CD4-positive, alpha-beta T cell treated with Interleukin-15 for 4 hours (primary cell): ENCODE data around the gene MTHFD2L.
"Not testable (repeated sequence)": the region's sequence is repeated elsewhere in the genome, so short reads cannot be mapped to it uniquely, and the experiment has no call there.

ENCODE experiments used
- DNase-seq: peaks from one replicate; pipeline ENCODE4 v3.0.0-alpha.2; 2020; ENCODE audit warnings: low spot score

Gene MTHFD2L

GRCh38 chr4:74157561-74158465 is at the start of gene MTHFD2L:
Gene MTHFD2L, plus strand, starts transcription at chr4:74158118. Its CDS starts 21 bp downstream, at chr4:74158139.
- DNase-seq = peak; percentile 73

GRCh38 chr4:74108457-74109115 is 49.3 kb upstream of the MTHFD2L start:
- no peak for DNase-seq

- no peak for DNase-seq
These were observed 48.6 kb upstream of the MTHFD2L start for GRCh38 chr4:74109116-74109869.

GRCh38 chr4:74109870-74110605 is 47.9 kb upstream of the MTHFD2L start:
- no peak for DNase-seq

- no peak for DNase-seq
These were observed 47.2 kb upstream of the MTHFD2L start for GRCh38 chr4:74110670-74111069.

DNA sequence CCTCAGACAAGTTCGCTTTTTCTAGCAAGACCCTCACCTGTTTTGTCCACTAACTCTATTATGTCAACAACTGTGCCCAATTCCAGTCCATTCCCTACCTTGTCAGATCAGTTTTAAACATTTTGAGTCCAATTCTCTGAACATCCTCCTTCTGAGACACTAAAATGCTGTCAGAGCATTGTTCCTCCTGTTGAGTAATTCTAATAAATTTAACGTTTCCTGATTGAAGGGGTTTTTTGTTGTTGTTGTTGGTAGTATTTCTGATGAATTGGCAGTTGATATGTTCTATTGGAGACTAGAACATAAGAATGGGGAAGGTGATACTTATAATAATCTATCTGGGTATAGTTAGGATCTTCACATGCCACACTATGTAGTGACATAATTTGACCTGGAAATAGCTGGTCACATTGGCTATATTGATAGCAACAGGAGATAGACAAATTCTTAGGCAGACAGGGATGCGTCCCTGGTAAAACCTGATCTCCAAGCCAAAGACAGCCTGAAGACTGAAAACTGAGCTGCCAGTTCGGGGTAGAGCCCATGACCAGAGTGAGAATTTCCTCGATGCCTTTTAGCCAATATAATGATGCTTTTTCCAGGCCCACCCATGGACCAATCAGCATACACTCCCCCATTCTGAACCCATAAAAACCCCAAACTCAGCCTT is 46.5 kb upstream of the MTHFD2L start:
- no peak for DNase-seq

- DNase-seq = no peak
These were observed 45.9 kb upstream of the MTHFD2L start for GRCh38 chr4:74111990-74112389.

DNA sequence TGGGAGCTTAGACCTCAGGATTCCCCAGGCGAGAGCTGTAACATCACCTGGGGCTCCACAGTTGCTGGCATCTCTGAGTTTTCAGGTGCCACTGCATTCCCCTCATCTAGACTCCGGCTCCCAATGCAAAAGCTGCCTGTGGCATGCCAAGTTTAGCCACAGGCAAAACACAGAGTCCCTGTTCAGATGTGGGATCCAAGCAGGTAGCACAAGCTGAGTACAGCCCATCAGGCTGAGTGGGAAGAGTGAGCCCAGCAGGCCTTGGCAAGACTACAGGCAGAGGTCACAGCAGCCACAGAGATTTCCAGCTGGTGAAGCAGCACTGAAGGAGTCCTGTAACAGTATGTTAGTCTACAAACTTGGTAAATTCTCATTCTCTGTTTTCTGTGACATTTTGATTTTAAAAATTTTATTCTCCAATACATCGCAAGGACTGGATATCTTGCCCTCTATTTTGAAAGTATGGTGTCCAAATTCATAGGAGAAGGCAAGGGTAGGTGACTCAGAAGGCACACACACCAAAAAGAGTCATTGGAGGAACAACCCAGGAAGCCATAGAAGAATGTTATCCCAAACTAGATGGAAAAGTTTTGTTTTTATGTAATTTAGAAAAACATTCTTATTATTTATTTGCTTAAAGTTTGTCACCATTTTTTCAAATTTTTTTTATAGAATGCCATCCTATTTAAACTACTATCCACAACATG is 45.4 kb upstream of the MTHFD2L start:
- no peak for DNase-seq

- DNase-seq = no peak
These were observed 43.7 kb upstream of the MTHFD2L start for GRCh38 chr4:74114234-74114633.

DNA sequence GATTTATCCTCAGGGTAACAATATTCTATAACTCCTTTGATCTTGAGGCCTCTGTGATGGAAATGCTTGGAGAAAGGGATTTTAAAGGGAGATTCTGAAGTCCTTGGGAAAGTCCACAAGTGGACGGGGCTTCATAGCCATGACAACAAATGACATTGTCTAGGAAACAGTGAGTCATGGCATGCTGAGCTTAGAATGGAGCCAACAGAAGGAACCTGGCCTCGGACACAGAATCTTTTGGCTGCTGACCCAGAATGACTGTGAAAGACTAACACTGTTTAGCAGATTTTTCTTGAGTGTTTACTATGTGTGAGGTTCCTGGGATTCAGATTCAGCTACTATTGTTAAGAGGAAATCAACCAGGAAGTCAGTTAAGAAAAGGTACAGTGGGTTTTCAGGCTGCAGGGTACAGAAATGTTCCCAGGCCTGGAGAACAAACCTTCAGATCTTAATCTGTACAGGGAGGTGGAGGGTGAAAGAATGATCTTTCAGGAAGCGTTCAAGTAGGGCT is 40.8 kb upstream of the MTHFD2L start:
- DNase-seq = no peak

DNA sequence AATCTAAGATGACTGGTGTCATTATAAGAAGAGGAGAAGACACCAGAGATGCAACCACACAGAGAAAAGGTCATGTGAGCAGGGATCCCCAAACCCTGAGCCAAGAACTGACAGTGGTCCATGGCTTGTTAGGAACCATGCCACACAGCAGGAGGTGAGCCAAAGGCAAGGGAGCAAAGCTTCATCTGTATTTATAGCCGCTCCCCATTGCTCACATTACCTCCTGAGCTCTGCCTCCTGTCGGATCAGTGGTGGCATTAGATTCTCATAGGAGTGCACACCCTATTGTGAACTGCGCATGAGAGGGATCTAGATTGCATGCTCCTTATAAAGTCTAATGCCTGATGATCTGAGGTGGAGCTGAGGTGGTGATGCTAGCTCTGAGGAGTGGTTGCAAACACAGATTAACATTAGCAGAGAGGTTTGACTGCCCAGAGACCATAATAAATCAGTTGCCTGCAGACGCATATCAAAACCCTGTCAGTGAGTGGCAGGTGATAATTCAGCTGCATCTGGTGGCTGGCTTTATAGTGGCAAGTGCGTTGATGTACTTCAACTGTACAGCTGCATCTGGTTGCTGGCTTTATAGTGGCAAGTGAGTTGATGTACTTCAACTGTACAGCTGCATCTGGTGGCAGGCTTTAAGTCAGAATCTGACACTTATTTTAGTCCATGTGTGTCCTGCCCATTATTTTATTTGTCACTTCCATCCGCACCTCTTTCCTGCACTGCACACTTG is 39.1 kb upstream of the MTHFD2L start:
- DNase-seq = no peak

- no peak for DNase-seq
These were observed 37.8 kb upstream of the MTHFD2L start for GRCh38 chr4:74120086-74120485.

DNA sequence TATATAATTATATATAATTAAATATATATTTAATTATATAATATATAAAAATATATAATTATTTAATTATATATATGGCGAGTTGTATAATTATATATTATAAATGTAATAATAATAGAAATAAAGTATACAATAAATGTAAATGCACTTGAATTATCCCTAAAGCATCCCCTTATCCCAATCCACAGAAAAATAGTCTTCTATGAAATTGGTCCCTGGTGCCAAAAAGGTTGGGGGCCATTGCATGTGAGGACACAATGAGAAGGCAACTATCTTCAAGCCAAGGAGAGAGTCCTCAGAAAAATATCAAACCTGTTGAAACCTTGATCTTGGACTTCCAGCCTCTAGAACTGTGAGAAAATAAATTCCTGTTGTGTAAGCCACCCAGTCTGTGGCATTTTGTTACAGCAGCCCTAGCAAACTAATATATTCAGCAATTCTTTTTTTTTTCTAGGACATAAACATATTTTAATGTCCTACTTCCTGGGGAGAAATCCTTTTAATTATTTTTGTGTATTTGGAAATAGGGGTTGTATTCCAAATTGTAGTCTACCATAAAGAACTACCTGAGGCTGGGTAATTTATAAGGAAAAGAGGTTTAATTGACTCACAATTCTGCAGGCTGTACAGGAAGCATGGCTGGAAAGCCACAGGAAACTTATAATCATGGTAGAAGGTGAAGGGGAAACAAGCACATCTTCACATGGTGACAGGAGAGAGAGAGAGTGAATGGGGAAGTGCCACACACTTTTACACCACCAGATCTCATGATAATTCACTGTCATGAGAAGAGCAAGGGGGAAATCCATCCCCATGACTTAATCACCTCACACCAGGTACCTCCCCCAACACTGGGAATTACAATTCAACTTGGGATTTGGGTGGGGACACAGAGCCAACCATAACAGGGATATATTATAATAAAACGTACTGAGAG is 36.0 kb upstream of the MTHFD2L start:
- DNase-seq = no peak

GRCh38 chr4:74123065-74123728 is 34.7 kb upstream of the MTHFD2L start:
- no peak for DNase-seq

DNA sequence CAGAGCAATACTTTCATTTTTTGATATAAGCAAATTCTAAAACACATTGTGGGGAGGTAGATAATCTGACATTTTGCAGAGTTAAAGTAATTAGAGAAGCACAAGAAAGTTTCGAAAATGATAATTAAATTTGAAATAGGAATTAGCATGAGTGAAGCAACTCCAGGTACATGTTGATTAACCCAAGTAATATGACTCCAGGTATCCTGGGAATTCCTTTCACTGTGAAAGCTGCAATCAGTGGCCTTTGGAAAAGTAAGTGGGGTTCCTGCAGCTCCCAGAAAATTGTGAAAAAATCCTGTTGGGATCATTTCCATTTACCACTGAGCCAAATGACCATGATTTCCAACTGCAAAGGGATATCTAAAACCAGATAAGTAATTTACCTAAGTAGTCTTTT is 32.9 kb upstream of the MTHFD2L start:
- no peak for DNase-seq

DNA sequence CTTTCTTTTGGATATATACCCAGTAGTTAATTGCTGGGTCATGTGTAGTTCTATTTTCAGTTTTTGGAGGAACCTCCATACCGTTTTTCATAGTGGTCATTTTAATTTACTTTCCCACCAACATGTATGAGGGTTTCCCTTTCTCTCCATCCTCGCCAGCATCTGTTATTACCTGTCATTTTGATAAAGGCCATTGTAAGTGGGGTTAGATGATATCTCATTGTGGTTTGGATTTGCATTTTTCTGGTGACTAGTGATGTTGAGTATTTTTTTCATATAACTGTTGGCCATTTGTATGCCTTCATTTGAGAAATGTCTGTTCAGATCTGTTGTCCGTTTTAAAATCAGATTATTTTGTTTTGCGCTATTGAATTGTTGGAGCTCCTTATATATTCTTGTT is 30.2 kb upstream of the MTHFD2L start:
- DNase-seq = no peak

- DNase-seq = not testable (repeated sequence)
These were observed 27.1 kb upstream of the MTHFD2L start for GRCh38 chr4:74130843-74131242.

- not testable (repeated sequence) for DNase-seq
These were observed 25.7 kb upstream of the MTHFD2L start for GRCh38 chr4:74132188-74132587.
